Lower leg skin (tissue), 3 donors: ENCODE results near the gene SPPL3.

Experiments used
- POLR2A ChIP-seq, 2 donors: fragments of 450-650 bp; IDR thresholded peaks; one replicate each; pipeline ENCODE4 v1.6.1; 2016 to 2017; ENCODE audit warnings: antibody characterized with exemption in 2 of 2, mild to moderate bottlenecking in 1 of 2, moderate library complexity in 1 of 2
- TF ChIP-seq, protein P1 (sequence below), 3 donors: fragments of 450-650 bp; IDR thresholded peaks; one replicate each; pipeline ENCODE4 v1.5.1; 2016; ENCODE audit warnings: antibody characterized with exemption in 3 of 3, mild to moderate bottlenecking in 3 of 3, moderate library complexity in 2 of 3

DNA sequence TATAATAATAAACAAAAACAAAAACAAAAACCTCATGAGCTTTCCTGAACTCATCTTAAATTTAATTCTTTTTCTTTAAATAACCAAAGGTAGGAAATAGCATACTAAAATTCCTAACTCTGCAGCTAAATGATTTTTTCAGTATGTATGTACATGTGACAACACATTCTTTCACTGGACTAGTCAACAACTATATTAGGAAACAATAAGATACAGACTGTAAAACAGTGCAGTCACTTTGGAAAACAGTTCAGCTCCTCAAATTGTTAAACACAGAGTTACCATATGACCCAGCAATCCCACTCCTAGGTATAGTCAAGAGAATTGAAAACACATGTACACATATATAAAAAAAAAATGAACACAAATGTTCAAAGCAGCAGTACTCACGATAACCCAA, 64.7 kb downstream of the SPPL3 start:
- TF ChIP-seq POLR2A (IDR thresholded peaks at IDR 0.05), result no peak
- TF ChIP-seq, protein P1, sequence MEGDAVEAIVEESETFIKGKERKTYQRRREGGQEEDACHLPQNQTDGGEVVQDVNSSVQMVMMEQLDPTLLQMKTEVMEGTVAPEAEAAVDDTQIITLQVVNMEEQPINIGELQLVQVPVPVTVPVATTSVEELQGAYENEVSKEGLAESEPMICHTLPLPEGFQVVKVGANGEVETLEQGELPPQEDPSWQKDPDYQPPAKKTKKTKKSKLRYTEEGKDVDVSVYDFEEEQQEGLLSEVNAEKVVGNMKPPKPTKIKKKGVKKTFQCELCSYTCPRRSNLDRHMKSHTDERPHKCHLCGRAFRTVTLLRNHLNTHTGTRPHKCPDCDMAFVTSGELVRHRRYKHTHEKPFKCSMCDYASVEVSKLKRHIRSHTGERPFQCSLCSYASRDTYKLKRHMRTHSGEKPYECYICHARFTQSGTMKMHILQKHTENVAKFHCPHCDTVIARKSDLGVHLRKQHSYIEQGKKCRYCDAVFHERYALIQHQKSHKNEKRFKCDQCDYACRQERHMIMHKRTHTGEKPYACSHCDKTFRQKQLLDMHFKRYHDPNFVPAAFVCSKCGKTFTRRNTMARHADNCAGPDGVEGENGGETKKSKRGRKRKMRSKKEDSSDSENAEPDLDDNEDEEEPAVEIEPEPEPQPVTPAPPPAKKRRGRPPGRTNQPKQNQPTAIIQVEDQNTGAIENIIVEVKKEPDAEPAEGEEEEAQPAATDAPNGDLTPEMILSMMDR (IDR thresholded peaks at IDR 0.05), result no peak
